H1 (cell line): ENCODE results near the gene PLK5. TPM values are rescaled to one million over a fixed set of nuclear protein-coding genes. Genes with fewer than 3 reads are reported as not detected.

Source experiments
- USF2 ChIP-seq: IDR thresholded peaks from 2 replicates; pipeline ENCODE4 v1.6.1; 2011; ENCODE audit warnings: low read length, improper control_type of control experiment
- polyA plus RNA-seq, 7 experiments: library from polyadenylated mRNA; depleted of rRNA in 3 of 7; stranded (reverse) in 5 of 7; unstranded in 2 of 7; fragments of >200 nt in 5 of 7; fragments of 200-250 nt in 2 of 7; gene quantifications; 1 replicate in 5 of 7; 2 replicates in 1 of 7; 4 replicates in 1 of 7; pipeline versions ENCODE4 v1.2.1 to v1.2.3, GENCODE V29; 2011 to 2013; ENCODE audit warnings: missing spikeins in 2 of 7, mixed read lengths in 2 of 7
- small RNA-seq: library from polyadenylated mRNA; stranded (forward); fragments of <200 nt; extraction: miRNeasy Mini kit (QIAGEN cat#:217004); gene quantifications from one replicate; pipeline ENCODE3, GENCODE V24; 2013; ENCODE audit not compliant: insufficient read depth
- total RNA-seq: library from RNA; stranded (reverse); fragmentation: NEBNext Ultra II Directional; extraction: Animal tissue kit (Norgen Biotek cat#: 25700); gene quantifications from 2 replicates; pipeline ENCODE4 v1.2.1, GENCODE V29; 2021

Gene PLK5
- total and polyA plus RNA-seq, 2 of the 8 experiments (the other 6 are each of a cell fraction or from before 2014, with no cell fraction given), result 0.43 to 0.45 TPM

GRCh38 chr19:1585243-1585580 lies 61.3 kb downstream of the PLK5 start (continued):
- TF ChIP-seq USF2, result no peak

Small RNA genes within 50 kb of the gene (small RNA-seq; reads per million reads assigned to genes)
- gene AC005943.2 (not detected), gene RN7SL477P (not detected)

Other genes with a start within 250 kb of the PLK5 start
- 44.5 and 54.6 TPM in 2 replicates for gene FAM174C, start 248.5 kb upstream of the PLK5 start, total RNA-seq
- gene FAM174C, start 248.5 kb upstream of the PLK5 start, polyA plus RNA-seq (2011; rRNA removed), result 125 and 159 TPM in 2 replicates
- 7.0 and 10.3 TPM in 2 replicates for gene EFNA2, start 238.2 kb upstream of the PLK5 start, total RNA-seq
- 4.0 and 10.1 TPM in 2 replicates for gene EFNA2, start 238.2 kb upstream of the PLK5 start, polyA plus RNA-seq (2011; rRNA removed)
- gene NDUFS7, start 140.2 kb upstream of the PLK5 start, total RNA-seq, result 78.1 and 92.7 TPM in 2 replicates
- gene NDUFS7, start 140.2 kb upstream of the PLK5 start, polyA plus RNA-seq (2011; rRNA removed), result 309 and 372 TPM in 2 replicates
- gene GAMT, start 122.5 kb upstream of the PLK5 start, total RNA-seq, result 17.2 TPM in 2 replicates
- gene GAMT, start 122.5 kb upstream of the PLK5 start, polyA plus RNA-seq (2011; rRNA removed), result 35.6 and 45.3 TPM in 2 replicates
- 341 and 343 TPM in 2 replicates for gene DAZAP1, start 116.5 kb upstream of the PLK5 start, total RNA-seq
- gene DAZAP1, start 116.5 kb upstream of the PLK5 start, polyA plus RNA-seq (2011; rRNA removed), result 79.6 and 139 TPM in 2 replicates
- gene RPS15, start 85.7 kb upstream of the PLK5 start, total RNA-seq, result 1,562 and 1,589 TPM in 2 replicates
- 3,890 and 4,770 TPM in 2 replicates for gene RPS15, start 85.7 kb upstream of the PLK5 start, polyA plus RNA-seq (2011; rRNA removed)
- gene APC2, start 74.0 kb upstream of the PLK5 start, total RNA-seq, result 3.7 and 4.1 TPM in 2 replicates
- 1.3 and 3.3 TPM in 2 replicates for gene APC2, start 74.0 kb upstream of the PLK5 start, polyA plus RNA-seq (2011; rRNA removed)
- 41.3 and 41.4 TPM in 2 replicates for gene C19orf25, start 44.9 kb upstream of the PLK5 start, total RNA-seq
- gene C19orf25, start 44.9 kb upstream of the PLK5 start, polyA plus RNA-seq (2011; rRNA removed), result 67.4 and 92.2 TPM in 2 replicates
- gene PCSK4, start 33.7 kb upstream of the PLK5 start, total RNA-seq, result 9.7 and 9.8 TPM in 2 replicates
- gene PCSK4, start 33.7 kb upstream of the PLK5 start, polyA plus RNA-seq (2011; rRNA removed), result 10.7 and 18.3 TPM in 2 replicates
- gene REEP6, start 32.9 kb upstream of the PLK5 start, total RNA-seq, result 12.6 and 13.4 TPM in 2 replicates
- gene REEP6, start 32.9 kb upstream of the PLK5 start, polyA plus RNA-seq (2011; rRNA removed), result 20.7 and 31.4 TPM in 2 replicates
- gene ADAMTSL5, start 11.1 kb upstream of the PLK5 start, total RNA-seq, result 0.99 and 1.4 TPM in 2 replicates
- 0.82 and 2.6 TPM in 2 replicates for gene ADAMTSL5, start 11.1 kb upstream of the PLK5 start, polyA plus RNA-seq (2011; rRNA removed)
- 78.8 and 83.4 TPM in 2 replicates for gene MEX3D, start 44.2 kb downstream of the PLK5 start, total RNA-seq
- 20.8 and 32.1 TPM in 2 replicates for gene MEX3D, start 44.2 kb downstream of the PLK5 start, polyA plus RNA-seq (2011; rRNA removed)
- 110 and 115 TPM in 2 replicates for gene MBD3, start 68.8 kb downstream of the PLK5 start, total RNA-seq
- 88.2 and 113 TPM in 2 replicates for gene MBD3, start 68.8 kb downstream of the PLK5 start, polyA plus RNA-seq (2011; rRNA removed)
- gene UQCR11, start 81.4 kb downstream of the PLK5 start, total RNA-seq, result 162 and 179 TPM in 2 replicates
- 171 and 209 TPM in 2 replicates for gene UQCR11, start 81.4 kb downstream of the PLK5 start, polyA plus RNA-seq (2011; rRNA removed)
- 340 and 348 TPM in 2 replicates for gene TCF3, start 128.5 kb downstream of the PLK5 start, total RNA-seq
- gene TCF3, start 128.5 kb downstream of the PLK5 start, polyA plus RNA-seq (2011; rRNA removed), result 241 and 471 TPM in 2 replicates
- gene ONECUT3, start 229.4 kb downstream of the PLK5 start, total RNA-seq, result not detected in 2 replicates
- not detected in 2 replicates for gene ONECUT3, start 229.4 kb downstream of the PLK5 start, polyA plus RNA-seq (2011; rRNA removed)